Body of pancreas (tissue), 4 donors: ENCODE results near the gene FAM89B. TPM values are rescaled to one million over a fixed set of nuclear protein-coding genes. Genes with fewer than 3 reads are reported as not detected.

Experiments used
- ATAC-seq: fragments of 150-250 bp; one replicate; pipeline ENCODE4 v1.9.1; 2016
- DNase-seq, 4 donors: peaks; one replicate each; pipeline ENCODE4 v3.0.0-alpha.2; 2019
- H3K27ac ChIP-seq, 4 donors: fragments of 200-600 bp; sonication (generic); 1 replicate in 3 of 4; 2 replicates in 1 of 4; pipeline versions ENCODE4 v1.5.1 to v1.6.1; 2016 to 2019; ENCODE audit warnings: mild to moderate bottlenecking in 1 of 4, mixed read lengths in 1 of 4, moderate library complexity in 1 of 4
- H3K27me3 ChIP-seq, 2 donors: fragments of 200-600 bp; sonication (generic); one replicate each; pipeline ENCODE4 v1.6.0; 2016; ENCODE audit warnings: mild to moderate bottlenecking in 1 of 2
- H3K36me3 ChIP-seq, 2 donors: fragments of 200-600 bp; sonication (generic); replicated peaks in 1 of 2; 2 replicates each; pipeline ENCODE4 v1.5.1; 2016; ENCODE audit warnings: low read depth in 2 of 2; ENCODE audit not compliant: insufficient read depth in 1 of 2
- H3K4me1 ChIP-seq: fragments of 200-600 bp; sonication (generic); one replicate; pipeline ENCODE4 v1.6.0; 2016
- H3K4me3 ChIP-seq, 2 donors: fragments of 200-600 bp; sonication (generic); 1 replicate in 1 of 2; 2 replicates in 1 of 2; pipeline ENCODE4 v1.5.1; 2016 to 2019
- H3K9me3 ChIP-seq, 3 donors: fragments of 200-600 bp; sonication (generic); 1 replicate in 2 of 3; 2 replicates in 1 of 3; pipeline ENCODE4 v1.5.1; 2016
- POLR2A ChIP-seq, 3 donors: fragments of 450-650 bp; IDR thresholded peaks; one replicate each; pipeline ENCODE4 v1.6.1; 2016; ENCODE audit warnings: antibody characterized with exemption in 3 of 3, mild to moderate bottlenecking in 2 of 3
- WGBS, 2 donors: methylation state at CpG; one replicate each; pipeline ENCODE4 v1.1.5; 2017; 5-methylcytosine and 5-hydroxymethylcytosine counted together
- intact Hi-C: fragments of 100-400 bp; cut with DNase I; formaldehyde crosslinking; loops from one replicate; pipeline ENCODE4 v1.15.1; 2023
- total RNA-seq, 2 donors: library from RNA; depleted of rRNA; stranded (reverse); fragments of >200 nt; gene quantifications; one replicate each; pipeline ENCODE4 v1.1.0, GENCODE V29; 2016
- TF ChIP-seq, protein P1 (sequence below), 7 experiments: fragments of 450-650 bp in 4 of 7; fragments of 200-600 bp in 3 of 7; sonication (generic) in 3 of 7; IDR thresholded peaks; one replicate each; pipeline ENCODE4 v1.5.1; 2016 to 2019; ENCODE audit warnings: antibody characterized with exemption in 7 of 7

Gene FAM89B
- total RNA-seq, 2 donors from 2014 or later, result 44.8 to 116 TPM

DNA sequence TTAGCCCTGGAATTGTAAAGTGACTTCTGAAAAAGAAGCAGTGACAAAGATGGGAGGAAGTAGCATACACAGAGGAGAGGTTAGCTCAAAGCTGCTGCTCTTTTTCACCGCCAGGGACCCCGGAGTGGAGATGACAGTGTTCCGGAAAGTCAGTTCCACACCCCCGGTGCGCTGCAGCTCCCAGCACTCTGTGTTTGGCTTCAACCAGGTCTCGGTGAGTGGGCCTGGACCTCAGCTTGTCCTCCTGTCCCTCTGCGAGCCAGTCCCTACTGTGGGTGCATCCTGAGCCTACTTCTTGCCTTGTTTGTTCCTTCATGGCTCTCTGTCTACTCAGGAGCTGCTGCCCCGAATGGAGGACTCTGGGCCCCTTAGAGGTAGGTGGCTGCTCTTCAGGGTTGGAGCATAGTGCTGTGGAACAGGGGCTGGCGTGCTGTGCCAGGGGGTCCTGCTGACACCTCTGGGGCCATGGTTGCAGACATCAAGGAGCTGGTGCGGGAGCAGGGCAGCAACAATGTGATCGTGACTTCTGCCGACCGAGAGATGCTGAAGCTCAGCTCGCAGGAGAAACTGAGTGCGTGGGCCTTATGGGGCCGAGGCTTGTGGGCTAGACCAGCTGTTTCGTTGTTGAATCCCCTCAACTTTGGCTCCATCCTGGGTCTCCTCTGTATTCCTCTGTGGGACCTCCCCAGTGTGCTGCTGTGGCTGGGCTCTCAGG, 45.0 kb downstream of the FAM89B start:
- Histone ChIP-seq H3K4me1 (peaks cover 29% of the 10 kb centered on the region), H3K9me3 (no peaks in the 10 kb centered on the region), H3K4me3 (no peak overlapping the region), H3K27ac (no peak overlapping the region), H3K27me3 (no peaks in the 10 kb centered on the region), H3K36me3 (peaks cover 7 to 21% of the 10 kb centered on the region in 2 donors)
- ATAC-seq (no peak), DNase-seq (no peak)
- 84 to 89% methylated on average over 15 to 16 of the region's 17 CpGs for WGBS, 2 donors
- intact Hi-C loops, result no loop called here
- no peak for TF ChIP-seq POLR2A (IDR thresholded peaks at IDR 0.05)
- TF ChIP-seq, protein P1, sequence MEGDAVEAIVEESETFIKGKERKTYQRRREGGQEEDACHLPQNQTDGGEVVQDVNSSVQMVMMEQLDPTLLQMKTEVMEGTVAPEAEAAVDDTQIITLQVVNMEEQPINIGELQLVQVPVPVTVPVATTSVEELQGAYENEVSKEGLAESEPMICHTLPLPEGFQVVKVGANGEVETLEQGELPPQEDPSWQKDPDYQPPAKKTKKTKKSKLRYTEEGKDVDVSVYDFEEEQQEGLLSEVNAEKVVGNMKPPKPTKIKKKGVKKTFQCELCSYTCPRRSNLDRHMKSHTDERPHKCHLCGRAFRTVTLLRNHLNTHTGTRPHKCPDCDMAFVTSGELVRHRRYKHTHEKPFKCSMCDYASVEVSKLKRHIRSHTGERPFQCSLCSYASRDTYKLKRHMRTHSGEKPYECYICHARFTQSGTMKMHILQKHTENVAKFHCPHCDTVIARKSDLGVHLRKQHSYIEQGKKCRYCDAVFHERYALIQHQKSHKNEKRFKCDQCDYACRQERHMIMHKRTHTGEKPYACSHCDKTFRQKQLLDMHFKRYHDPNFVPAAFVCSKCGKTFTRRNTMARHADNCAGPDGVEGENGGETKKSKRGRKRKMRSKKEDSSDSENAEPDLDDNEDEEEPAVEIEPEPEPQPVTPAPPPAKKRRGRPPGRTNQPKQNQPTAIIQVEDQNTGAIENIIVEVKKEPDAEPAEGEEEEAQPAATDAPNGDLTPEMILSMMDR (IDR thresholded peaks at IDR 0.05), result no peak

DNA sequence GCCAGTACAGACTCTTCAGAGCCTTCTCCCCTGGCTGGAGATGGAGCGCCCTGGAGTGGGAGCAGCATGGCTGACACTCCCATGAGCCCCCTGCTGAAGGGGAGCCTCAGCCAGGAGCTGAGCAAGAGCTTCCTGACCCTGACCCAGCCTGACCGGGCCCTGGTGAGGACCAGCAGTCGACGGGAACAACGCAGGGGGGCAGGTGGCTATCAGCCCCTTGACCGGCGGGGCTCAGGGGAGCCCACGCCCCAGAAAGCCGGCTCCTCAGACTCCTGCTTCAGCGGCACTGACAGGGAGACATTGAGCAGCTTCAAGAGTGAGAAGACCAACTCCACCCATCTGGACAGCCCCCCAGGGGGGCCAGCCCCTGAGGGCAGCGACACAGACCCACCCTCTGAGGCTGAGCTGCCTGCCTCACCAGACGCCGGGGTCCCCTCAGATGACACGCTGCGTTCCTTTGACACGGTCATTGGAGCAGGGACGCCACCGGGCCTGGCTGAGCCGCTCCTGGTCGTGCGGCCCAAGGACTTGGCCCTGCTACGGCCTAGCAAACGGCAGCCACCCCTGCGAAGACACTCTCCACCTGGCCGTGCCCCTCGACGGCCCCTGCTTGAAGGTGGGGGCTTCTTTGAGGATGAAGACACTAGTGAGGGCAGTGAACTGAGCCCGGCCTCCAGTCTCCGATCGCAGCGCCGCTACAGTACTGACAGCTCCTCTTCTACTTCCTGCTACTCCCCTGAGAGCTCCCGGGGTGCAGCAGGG, 45.8 kb downstream of the FAM89B start:
- Histone ChIP-seq H3K27me3 (no peaks in the 10 kb centered on the region), H3K36me3 (peaks cover 8 to 21% of the 10 kb centered on the region in 2 donors), H3K4me3 (no peak overlapping the region), H3K9me3 (no peaks in the 10 kb centered on the region), H3K27ac (no peak overlapping the region), H3K4me1 (peaks cover 20% of the 10 kb centered on the region)
- TF ChIP-seq, protein P1 (IDR thresholded peaks at IDR 0.05), result no peak
- TF ChIP-seq POLR2A (IDR thresholded peaks at IDR 0.05), result no peak
- WGBS, 2 donors, result 86 to 98% methylated on average over 10 to 22 of the region's 33 CpGs
- DNase-seq, result no peak
- intact Hi-C loops, result no loop called here
- ATAC-seq, result no peak

DNA sequence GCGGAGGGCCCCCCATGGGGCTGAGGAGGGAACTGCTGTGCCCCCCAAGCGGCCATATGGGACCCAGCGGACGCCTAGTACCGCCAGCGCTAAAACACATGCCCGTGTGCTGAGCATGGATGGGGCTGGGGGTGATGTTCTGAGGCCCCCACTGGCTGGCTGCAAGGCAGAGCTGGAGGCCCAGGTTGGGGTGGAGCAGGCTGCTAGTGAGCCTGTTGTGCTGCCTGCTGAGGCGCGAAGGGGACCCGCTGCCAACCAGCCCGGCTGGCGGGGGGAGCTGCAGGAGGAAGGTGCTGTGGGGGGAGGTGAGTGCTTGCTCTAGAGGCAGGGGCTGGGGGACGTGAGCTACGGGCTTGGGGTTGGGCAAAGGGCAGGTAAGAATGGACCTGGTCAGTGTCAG, 46.4 kb downstream of the FAM89B start:
- no peaks in the 10 kb centered on the region for H3K27me3 ChIP-seq
- no peak overlapping the region for H3K4me3 ChIP-seq
- no peak for ATAC-seq
- peaks cover 10 to 21% of the 10 kb centered on the region in 2 donors for H3K36me3 ChIP-seq
- H3K9me3 ChIP-seq, result no peaks in the 10 kb centered on the region
- intact Hi-C loops, result no loop called here
- WGBS, 2 donors, result 94 to 96% methylated on average over 14 of the region's 14 CpGs
- no peak for TF ChIP-seq POLR2A (IDR thresholded peaks at IDR 0.05)
- TF ChIP-seq, protein P1 (IDR thresholded peaks at IDR 0.05), result no peak
- no peak for DNase-seq
- H3K27ac ChIP-seq, result no peak overlapping the region
- H3K4me1 ChIP-seq, result peaks cover 18% of the 10 kb centered on the region

DNA sequence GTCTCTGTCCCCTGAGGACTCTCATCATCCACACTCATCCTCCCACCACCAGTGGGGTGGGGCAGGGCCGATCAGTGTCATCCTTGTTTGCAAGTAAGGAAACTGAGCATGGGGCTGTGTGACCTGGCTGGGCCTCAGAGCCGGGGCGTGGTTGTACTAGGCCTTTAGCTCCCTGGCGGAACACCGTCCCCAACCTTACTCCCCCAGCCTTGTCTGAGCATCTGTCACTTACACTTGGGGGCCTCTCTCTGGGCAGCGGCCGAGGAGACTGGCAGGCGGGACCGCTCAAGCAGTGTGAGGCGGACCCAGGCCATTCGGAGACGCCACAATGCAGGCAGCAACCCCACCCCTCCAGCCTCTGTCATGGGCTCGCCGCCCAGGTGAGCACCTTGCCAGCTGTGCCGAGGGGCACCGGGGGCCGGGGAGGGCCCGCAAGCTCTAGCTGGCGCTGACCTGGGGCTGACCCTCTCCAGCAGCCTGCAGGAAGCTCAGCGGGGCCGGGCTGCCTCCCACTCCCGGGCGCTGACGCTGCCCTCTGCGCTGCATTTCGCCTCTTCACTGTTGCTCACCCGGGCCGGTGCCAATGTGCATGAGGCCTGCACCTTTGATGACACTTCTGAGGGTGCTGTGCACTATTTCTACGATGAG, 47.1 kb downstream of the FAM89B start:
- H3K9me3 ChIP-seq, result no peaks in the 10 kb centered on the region
- 90 to 92% methylated on average over 18 to 29 of the region's 29 CpGs for WGBS, 2 donors
- no peak overlapping the region for H3K27ac ChIP-seq
- no peak for ATAC-seq
- H3K4me1 ChIP-seq, result peaks cover 18% of the 10 kb centered on the region
- no peak overlapping the region for H3K4me3 ChIP-seq
- intact Hi-C loops, result no loop called here
- no peak for DNase-seq
- no peaks in the 10 kb centered on the region for H3K27me3 ChIP-seq
- H3K36me3 ChIP-seq, result peaks cover 15 to 21% of the 10 kb centered on the region in 2 donors
- TF ChIP-seq POLR2A (IDR thresholded peaks at IDR 0.05), result no peak
- TF ChIP-seq, protein P1 (IDR thresholded peaks at IDR 0.05), result no peak
